ENCODE results near the gene SENP2.
"Not testable (repeated sequence)": the region's sequence is repeated elsewhere in the genome, so short reads cannot be mapped to it uniquely, and the experiment has no call there.

Gene SENP2

DNA sequence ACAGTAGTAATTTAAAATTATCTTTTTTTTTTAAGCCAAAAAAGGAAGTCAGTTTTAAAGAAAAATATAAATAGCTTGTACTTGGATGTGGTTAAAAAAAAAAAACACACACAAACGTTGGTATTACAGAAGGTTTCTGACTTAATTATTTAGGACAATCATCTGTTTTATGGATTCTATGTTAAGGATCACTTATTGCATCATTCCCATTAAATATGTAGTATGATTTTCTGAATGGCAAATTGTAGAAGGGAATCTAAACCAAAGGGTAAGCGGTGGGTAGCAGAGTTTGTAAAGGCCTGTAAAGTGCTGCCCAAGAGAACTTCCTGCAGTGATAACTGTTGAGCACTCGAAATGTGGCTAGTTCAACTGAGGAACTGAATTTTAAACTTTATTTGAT, 8.0 kb downstream of the SENP2 start:
- no peak for DNase-seq

DNA sequence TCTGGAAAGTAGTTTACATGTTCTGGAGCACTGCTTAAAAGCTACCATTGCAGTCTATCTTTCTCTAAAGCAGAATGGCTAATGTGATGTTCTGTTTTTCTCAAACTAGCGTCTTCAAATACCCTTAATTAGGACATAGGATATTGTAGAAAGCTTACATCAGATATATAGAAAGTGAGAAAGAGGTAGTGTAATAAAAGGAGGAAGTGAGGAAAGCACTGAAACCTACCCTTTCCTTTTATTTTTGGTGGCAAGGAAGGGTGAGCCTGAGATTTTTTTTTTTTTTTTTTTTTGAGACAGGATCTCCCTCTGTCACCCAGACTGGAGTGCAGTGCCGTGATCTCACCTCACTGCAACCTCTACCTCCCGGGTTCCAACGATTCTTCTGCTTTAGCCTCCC, 9.4 kb downstream of the SENP2 start:
- DNase-seq = no peak

DNA sequence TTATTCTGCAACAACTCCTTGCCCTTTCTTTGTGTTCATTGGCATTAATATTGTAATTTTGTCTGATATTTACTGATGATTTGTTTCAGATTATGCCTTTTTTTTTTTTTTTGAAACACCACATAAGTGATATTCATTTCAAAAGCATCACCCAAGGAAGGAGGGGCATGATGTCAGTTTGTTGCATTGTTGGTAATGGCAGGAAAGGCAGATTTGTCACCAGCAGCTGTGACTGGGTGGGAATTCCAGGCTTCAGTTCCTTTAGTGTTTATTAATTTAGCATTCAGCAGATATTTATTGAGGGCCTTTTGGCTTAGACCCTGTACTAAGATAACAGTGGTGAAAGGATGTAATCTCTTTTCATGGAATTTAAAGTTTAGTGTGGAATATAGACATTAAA, 19.5 kb downstream of the SENP2 start:
- no peak for DNase-seq

DNA sequence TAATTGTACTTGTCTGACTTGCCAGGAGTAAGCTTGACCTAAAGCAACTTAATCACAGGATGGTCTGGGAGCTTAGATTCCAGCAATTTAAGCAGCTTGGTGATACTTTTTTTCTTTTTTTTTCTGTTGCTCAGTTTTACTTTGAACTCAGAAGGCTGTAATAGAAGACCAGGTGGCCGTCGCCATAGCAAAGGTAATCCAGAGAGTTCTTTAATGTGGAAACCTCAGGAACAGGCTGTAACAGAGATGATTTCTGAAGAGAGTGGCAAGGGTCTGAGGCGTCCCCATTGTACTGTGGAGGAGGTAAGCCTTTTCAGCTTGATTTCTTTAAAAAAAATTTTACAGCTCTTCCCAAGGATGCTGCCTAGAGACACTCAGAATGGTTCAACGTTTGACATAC, 20.1 kb downstream of the SENP2 start:
- no peak for DNase-seq

DNA sequence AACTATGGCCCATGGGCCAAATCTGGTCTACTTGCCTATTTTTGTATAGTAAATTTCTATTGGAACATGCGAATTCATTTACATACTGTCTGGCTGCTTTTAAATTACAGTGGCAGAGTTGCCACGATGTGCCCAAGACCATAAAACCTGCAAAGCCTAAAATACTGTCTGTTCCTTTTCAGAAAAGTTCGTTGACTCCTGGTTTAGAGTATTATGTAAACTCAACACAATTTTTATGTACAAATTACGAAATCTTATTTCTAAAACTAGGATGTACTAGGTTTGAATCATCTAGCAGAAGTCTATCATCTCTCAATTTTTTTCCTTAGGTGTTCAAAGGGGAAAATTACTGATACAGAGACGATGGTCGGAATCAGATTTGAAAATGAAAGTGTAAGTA, 26.9 kb downstream of the SENP2 start:
- no peak for DNase-seq

DNA sequence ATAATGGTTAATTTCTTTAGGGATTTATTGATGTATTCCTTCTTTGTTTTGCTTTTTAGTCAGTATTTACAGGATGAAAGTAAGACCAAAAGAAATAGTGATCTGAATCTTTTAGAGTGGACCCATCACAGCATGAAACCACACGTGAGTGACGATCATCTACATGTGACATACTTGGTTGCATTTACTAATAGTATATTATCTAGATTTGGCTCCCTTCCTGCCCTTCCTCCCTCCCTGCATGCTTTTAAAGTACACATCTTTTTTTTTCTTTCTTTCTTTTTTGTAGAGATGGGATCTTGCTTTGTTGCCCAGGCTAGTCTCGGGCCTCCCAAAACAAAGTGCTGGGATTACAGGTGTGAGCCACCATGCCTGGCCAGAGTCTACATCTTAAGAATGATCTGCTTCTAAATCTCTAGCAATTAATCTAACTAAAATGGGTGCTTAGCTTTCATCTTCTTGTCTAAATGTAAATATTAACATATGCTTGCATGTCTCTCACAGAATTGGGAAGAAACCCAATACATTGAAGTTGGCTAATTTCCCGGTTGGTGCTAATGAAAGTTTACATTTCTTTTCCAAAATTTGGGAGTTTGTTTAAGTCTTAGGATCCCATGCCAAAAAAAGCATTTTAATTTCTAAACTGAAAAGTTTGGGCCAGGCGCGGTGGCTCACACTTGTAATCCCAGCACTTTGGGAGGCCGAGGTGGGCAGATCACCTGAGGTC, 38.0 kb downstream of the SENP2 start:
- DNase-seq = no peak

DNA sequence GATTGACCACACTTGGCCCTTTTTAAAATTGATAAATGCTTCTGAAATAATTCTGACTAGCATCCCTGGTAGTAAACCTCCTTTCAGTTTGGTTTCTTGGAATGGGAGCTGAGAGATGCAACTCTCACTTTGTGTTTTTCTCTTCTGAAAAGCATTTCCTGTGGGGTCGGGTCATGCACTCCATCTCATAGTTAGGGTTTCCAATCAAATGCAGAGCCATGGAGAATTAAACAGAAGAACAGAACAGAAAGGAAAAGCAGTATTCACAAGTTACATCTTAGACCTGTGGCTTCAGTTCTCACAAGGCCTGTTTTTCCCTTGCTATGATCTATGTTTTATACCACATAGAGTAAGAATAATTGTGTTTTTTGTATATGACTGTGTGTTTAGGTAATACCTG, 39.7 kb downstream of the SENP2 start:
- DNase-seq = no peak

DNA sequence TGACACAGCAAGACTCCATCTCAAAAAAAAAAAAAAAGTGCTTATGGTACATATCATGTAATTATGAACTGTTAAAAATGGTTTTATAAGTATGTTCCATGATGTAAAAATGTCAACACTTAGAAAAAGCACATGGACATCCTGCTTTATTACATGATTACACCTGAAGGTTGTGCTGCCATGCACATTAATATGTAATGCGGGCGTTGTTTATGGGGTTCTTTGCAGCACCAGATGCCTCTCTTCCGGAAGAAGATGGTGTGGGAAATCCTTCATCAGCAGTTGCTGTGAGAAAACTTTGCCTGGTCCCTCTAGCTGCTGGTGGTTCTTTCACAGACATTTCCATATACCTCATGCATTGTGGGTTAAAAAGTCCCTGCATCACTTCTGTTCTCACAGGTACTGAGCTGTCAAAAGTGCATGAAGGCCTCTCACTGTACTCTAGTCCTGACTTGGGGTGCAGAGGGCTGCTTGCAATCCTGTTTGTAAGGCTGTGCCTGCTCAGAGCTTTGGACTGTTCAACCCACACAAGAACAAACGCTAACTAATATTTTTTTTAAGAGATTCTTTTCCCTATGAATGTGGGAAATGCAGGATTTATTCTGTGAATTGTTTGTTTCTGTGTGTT, 43.6 kb downstream of the SENP2 start:
- DNase-seq = no peak

DNA sequence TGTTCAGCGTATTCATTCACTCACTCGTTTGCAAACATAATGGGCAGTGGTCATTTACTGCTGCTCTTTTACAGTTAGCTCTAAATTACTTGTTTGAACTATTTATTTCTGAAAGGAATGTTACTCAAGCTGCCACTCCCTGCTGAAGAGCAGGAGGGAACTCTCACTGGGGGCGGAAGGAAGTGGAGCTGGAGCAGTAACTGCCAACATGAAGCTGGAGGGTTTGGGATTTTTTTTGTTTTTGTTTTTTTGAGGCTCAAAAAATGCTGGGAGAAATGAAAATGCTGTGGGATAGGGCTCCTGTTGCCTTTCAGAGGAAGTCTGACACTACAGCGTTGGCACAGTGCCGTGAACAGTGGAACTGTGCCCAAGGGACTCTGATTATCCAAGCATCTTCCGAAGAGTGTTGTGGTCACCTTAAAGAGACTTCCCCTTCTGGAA, 44.1 kb downstream of the SENP2 start:
- DNase-seq = no peak

DNA sequence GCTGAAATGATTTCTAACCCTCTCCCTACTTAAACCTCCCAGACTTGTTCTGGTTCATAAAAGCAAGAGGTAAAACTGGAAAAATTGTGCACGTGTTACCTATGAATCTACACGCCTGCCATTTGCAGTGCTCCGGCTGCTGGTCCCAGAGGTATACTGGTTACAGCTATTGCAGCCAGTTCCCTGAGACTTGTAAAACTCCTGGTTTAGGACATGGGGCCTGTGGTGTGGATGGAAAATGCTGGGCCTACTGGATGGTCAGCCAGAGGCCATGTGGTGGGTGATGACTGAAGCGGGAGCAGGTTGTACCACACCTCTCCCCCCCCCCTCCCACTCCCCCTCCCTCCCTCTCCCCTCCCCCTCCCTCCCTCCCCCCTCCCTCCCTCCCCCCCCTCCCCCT, 45.0 kb downstream of the SENP2 start:
- DNase-seq = peak in 1 of 2 experiments; percentile 20

DNA sequence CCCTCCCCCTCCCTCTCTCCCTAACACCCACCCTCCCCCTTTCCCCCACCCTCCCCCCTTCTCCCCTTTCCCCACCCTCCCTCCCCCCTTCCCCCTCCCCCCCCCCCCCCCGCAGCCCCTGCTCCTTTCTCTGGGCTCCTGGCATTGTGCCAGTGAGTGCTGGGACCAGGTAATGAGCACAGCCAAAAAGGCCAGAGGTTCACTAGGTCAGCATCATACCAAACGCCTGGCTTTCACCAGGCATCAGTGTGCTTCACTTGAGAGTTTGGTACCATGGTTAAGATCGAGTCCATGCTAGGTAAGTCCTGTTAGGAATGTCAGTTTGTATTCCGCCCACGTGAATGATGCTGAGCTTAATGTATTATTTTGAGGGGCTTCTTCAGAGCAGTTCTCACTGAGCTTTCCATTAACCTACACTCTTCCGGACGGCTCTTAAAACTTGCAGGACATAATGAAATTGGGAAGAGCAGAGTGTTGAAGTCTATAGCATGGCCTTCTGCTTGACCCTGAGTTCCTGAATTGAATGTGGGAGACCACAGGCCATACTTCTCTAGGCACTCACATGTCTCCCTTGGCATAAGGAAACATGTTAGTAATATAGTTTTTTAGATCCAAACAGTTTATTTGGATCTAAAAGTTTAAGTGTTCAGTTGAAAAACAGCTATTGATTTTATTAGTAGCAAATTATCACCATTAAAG, 45.6 kb downstream of the SENP2 start:
- no peak for DNase-seq

DNA sequence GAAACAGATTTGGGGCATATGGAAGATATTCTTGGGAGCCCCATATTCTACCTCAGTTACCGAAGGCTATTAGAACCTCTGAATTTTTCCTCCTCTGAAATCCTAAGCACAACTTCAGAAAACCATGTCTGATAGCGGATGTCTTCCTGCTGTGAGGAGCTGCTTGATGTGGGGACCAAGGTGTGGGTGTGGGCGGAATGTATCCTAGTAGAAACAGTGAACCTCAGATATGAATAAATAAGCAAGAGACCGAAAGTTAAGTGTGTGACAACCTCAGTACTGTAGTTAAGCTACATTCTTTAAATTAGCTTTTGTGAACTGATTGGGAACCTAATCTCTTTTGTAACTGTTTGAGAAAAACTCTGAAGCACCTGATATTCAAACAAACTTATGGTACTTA, 46.9 kb downstream of the SENP2 start:
- DNase-seq = no peak

DNA sequence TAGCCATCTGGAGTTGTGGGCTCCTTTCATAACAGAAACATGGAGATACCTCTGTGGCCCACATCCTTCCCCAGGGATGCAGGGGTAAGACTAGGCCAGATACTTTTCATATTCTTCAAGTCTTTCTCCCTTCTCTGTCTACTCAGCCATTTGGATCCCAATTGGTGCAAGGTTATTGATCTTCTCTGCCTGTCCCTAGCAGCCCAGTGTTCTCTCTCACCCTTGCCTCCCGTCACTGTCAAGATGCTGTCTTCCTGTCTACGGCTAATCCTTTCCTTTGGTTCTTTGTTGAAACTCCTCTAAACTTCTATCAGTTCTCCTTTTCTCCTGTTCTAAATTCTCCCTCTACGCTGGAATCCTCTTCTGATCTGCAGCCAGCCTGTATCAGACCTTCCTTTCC, 51.3 kb downstream of the SENP2 start:
- DNase-seq = no peak

DNA sequence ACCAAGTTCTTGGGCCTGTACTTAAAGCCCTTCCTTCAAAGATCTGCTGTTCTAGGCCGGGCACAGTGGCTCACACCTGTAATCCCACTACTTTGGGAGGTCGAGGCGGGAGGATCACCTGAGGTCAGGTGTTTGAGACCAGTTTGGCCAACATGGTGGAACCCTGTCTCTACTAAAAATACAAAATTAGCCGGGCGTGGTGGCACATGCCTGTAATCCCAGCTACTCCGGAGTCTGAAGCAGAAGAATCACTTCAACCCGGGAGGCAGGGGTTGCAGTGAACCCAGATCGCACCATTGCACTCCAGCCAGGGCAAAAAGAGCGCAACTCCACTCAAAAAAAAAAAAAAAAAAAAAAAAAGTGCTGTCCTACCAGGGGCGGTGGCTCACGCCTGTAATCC, 52.6 kb downstream of the SENP2 start:
- not testable (repeated sequence) for DNase-seq

DNA sequence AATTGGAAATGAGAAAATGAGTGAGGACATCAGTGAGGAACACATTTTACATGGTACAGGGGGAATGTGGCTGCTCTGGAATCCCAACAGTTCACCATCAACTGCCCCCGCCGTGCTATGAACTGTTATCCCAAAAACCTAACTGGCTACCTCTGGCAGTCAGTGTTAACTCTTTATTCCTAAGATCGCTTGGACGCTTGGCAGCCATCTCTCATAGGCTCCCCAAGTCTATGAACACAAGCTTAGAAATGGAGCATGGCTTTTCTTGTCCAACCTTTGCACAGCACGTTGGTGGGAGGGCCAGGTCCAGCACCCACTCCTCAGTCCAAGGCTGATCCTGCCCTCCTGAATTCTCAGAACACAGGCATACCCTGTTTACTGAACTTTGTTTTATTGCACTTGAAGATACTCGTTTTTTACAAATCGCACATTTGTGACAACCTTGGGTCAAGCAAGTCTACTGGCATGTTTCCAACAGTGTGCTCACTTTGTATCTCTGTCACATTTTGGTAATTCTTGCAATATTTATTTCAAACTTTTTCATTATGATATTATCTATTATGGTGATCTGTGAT, 53.6 kb downstream of the SENP2 start:
- DNase-seq = no peak

DNA sequence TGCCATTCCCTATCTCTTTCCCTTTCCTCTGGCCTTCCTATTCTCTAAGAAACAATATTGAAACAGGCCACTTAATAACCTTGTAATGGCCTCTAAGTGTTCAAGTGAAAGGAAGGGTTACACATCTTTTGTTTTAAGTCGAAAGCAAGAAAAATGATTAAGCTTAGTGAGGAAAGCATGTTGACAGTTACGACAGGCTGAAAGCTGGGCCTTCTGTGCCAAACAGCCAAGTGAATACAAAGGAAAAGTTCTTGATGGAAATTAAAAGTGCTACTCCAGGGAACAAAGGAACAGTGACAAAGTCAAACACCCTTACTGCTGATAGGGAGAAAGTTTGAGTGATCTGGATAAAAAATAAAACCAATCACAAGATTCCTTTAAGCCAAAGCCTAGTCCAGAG, 54.2 kb downstream of the SENP2 start:
- no peak for DNase-seq

DNA sequence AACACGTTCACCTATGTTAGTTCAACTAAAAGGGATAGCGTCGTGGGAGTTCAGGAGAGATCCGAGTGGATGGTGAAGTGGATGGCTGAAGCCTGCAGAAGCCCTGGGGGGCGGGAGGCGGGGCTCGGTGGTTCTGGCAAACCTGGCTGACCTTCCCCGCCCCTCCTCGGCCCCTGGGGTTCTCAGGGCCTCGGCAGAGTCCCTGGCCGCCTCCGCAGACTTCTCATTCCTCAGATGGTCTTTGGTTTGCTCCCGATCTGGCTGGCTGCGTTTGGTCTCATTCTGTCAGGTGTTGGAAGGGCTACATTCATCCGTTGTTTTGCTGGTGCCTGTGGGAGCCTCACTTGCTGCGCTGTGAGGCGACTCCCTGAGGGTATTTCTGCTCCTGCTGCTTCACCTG, 59.1 kb downstream of the SENP2 start:
- not testable (repeated sequence) for DNase-seq

DNA sequence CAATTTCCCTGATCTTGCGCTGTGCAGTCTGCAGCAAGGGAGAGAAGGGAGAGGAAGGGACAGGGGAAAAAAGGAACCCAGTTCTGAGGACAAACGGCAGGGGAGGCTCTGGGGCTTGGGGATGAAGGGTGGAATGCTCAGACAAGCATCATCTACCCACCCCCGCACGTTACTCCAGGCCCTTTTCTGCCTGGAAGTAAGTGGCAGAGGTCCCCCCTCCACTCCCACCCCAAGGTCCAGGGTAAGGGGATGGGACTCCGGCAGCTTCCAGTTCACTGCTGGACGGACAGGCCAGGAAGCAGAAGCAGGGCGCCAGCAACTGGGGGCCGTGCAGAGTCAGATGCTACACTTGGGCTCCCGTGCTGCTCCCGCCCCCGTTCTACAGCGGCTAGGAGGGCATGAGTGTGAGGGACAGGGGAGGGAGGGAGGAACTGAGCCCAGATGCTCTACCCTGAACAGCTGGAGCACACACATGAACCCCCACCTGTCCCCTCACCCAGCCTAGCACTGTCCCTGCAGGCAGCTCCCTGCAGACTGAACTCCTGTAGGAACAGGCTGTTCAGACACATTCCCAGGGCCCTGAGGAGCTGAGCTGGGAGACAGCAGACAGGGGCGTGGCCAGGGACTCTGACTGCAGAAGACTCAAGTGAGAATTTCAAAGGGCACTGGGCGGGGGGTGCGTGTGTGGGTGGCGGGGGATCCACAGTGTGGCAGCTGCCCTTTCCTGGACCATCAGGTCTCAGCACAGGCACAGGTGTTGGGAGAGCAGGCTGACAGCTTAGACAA, 59.7 kb downstream of the SENP2 start:
- no peak for DNase-seq

DNA sequence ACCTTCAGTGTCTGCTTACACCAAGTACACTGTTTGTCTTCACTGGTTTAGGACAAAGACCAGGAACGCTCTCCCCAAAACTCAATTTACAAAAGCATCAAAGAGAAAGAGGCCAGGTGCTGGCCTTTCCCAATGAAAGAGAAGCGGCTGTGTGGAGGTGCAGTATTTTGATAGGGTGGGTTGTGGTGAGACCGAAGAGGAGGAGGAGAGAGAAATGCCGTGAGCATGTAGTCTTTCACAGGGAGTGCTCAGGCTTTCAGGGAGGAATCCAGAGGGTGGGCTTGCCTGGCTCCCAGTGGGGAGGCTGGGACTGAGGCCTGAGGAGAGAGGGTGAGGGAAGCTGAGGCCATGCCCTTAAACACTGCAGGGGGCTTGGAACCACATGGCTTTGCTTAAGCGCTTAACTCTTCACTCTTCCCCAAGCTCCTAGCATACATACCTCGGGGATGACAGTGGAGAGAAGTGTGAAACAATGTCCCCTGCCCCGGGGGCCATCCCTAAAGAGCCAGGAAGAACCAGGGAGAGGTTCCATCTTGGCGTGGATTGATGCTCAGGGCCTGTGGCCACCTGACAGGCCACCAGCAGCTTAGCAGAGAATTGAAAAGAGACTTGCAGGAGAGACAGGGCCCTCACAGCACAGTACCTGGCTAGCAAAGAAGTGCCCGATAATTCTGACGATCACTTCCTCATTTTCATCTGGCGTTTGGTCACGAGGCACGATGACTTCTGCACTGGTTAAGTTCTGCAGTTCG, 60.5 kb downstream of the SENP2 start:
- no peak for DNase-seq

DNA sequence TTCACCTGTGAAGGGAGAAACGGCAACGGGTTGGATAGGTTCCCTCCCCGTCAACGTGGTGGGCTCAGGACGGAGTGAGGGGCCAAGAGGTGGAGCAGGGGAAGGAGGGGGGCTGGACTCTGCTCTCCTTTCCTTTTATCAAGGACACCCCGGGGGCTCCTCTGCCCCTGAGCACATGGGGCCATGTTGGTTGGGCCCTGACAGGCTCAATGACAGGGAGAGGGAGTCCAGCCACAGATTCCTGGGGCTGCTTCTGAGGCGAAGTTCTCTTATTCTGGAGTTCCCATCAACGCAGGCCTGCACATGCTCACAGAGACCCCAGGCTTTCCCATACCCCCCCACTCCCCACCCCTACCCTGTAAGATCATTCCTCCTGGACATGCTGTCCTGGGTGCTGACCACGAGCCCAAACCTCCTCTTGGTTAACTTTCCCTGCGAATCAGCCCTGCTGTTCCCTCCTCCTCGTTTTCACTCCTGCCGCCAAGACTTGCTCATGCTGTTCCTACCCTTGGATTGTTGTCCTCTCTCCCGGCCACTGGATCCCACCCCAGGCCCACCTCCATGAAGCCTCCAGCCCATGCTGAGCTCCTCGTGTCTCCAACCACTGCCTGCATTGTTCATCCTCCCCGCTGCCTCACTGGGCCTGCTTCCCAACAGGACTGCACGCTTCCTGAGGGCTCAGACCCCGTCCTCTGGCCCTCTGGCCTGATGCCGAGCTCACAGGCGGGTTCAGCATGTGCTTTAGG, 61.2 kb downstream of the SENP2 start:
- DNase-seq = no peak

DNA sequence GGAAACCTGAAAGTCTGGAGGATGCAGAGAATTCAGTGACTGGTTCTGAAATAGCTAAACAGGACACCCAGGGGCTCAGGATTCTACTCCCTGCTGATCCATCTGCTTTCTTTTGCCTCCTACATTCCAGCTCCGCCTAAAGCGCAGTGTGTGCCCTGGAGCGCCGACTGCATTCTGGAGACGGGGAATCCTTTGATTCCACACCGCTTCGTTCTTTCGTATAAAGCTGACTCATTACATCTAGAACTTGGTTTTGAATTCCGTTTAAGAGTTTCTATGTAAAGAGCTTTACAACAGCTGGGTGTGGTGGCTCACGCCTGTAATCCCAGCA, 61.8 kb downstream of the SENP2 start:
- DNase-seq = no peak

DNA sequence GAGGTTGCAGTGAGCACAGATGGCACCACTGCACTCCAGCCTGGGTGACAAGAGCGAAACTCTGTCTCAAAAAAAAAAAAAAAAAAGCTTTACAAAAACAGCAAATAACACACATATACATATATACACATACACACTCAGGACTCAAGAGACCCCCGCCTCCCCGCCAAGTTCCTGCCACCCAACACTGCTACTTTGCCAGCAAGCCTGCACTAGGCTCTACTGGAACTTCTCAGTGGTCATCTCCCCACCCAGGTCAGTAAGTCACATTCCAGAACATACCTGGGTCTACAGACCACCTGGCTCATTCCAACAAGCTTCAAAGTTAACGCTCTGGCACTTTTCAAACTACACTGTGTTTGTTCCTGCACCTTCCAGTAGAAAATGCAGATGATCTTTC, 62.3 kb downstream of the SENP2 start:
- no peak for DNase-seq
